ENCODE data around the gene C1orf216.

- no peak for TF ChIP-seq CTCF (IDR thresholded peaks at IDR 0.05)
- TF ChIP-seq POLR2A (IDR thresholded peaks at IDR 0.05), result no peak
Observed at GRCh38 chr1:35745124-35745730, 26.5 kb upstream of the C1orf216 start.

Data from body of pancreas (tissue), 4 donors.